Tibial nerve (tissue), 4 donors: ENCODE results near the gene COX8A. TPM values are rescaled to one million over a fixed set of nuclear protein-coding genes. Genes with fewer than 3 reads are reported as not detected.

Source experiments
- DNase-seq, 2 donors: peaks; one replicate each; pipeline ENCODE4 v3.0.0-alpha.2; 2019; ENCODE audit warnings: low spot score in 2 of 2
- H3K27ac ChIP-seq, 4 donors: fragments of 200-600 bp; sonication (generic) in 3 of 4; one replicate each; pipeline ENCODE4 v1.5.1; 2017 to 2019; ENCODE audit warnings: mild to moderate bottlenecking in 1 of 4
- H3K27me3 ChIP-seq, 2 donors: fragments of 200-600 bp; sonication (generic) in 1 of 2; one replicate each; pipeline versions ENCODE4 v1.5.1 to v1.6.0; 2017 to 2019
- H3K36me3 ChIP-seq, 3 donors: fragments of 200-600 bp; sonication (generic); one replicate each; pipeline ENCODE4 v1.5.1; 2018 to 2019
- H3K4me1 ChIP-seq, 4 donors: fragments of 200-600 bp; sonication (generic) in 3 of 4; one replicate each; pipeline ENCODE4 v1.5.1; 2017 to 2019
- H3K4me3 ChIP-seq, 4 donors: fragments of 200-600 bp; sonication (generic) in 3 of 4; one replicate each; pipeline ENCODE4 v1.5.1; 2017 to 2019; ENCODE audit warnings: mild to moderate bottlenecking in 1 of 4, moderate library complexity in 1 of 4
- H3K9me3 ChIP-seq, 4 donors: fragments of 200-600 bp; sonication (generic) in 3 of 4; one replicate each; pipeline ENCODE4 v1.5.1; 2017 to 2019
- EP300 ChIP-seq, 2 donors: sonication (generic); formaldehyde crosslinking; IDR thresholded peaks; one replicate each; pipeline ENCODE4 v1.6.1; 2017; ENCODE audit warnings: antibody characterized with exemption in 2 of 2, mild to moderate bottlenecking in 1 of 2
- POLR2A ChIP-seq, 2 donors: fragments of 450-650 bp; IDR thresholded peaks; one replicate each; pipeline ENCODE4 v1.6.1; 2017; ENCODE audit warnings: antibody characterized with exemption in 2 of 2, mild to moderate bottlenecking in 2 of 2, moderate library complexity in 2 of 2
- WGBS, 2 donors: methylation state at CpG; one replicate each; pipeline ENCODE4 v1.1.5; 2018; 5-methylcytosine and 5-hydroxymethylcytosine counted together
- total RNA-seq, 4 donors: library from RNA; depleted of rRNA; stranded (reverse); fragments of >200 nt; gene quantifications; one replicate each; pipeline ENCODE4 v1.1.0, GENCODE V29; 2016
- TF ChIP-seq, protein P1 (sequence below), 5 experiments: fragments of 200-600 bp in 3 of 5; fragments of 450-650 bp in 2 of 5; sonication (generic) in 3 of 5; IDR thresholded peaks; one replicate each; pipeline ENCODE4 v1.5.1; 2016 to 2019; ENCODE audit warnings: antibody characterized with exemption in 5 of 5, mild to moderate bottlenecking in 3 of 5, moderate library complexity in 2 of 5

Gene COX8A
- total RNA-seq = 100 to 1,000 TPM; 337 to 421 (median 383) TPM

DNA sequence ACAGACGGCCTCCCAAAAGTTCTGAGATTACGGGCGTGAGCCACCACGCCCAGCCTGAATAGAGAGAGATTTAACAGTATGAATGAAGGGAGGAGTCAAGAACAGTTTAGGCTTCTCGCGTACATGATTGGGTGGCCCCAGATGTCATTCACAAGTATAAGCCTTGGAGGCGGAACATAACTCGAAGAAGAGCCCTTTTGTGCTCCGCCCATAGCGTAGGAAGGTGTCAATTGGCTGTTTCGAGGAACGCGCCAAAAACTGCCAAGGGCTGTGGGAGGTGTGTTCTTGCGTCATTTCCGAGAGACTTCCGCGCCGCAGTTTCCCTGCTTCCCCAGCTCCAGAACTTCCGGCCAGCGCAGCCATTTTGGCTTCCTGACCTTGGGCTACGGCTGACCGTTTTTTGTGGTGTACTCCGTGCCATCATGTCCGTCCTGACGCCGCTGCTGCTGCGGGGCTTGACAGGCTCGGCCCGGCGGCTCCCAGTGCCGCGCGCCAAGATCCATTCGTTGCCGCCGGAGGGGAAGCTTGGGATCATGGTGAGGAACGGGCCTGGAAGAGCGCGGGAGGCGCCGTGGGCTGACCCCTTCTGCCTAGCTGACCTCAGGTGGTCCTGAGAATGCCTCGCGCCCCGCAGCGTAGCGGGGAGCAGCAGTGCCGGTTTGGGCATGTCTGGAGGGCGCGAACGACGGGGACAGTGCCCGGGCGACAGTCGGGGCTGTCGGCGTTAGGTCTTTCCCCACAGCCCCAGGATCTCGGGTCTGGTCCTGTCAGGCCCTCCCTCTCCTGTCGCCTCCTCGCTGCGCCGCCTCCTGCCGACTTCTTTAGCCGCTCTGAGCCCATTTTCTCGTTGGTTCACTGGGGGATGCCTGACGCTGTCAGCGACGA lies at the start of gene COX8A:
TSS of gene COX8A (plus strand) at position 362 of the 885 bp plus-strand sequence. CDS start at position 423, 61 bp downstream.
- H3K27ac ChIP-seq = peak within 1 kb of the TSS; percentile 83 to 98 (median 92)
- H3K9me3 ChIP-seq = no peaks in the 10 kb centered on the region
- H3K4me1 ChIP-seq = peaks cover 0 to 25% (median 15%) of the 10 kb centered on the region in 4 donors
- WGBS, 2 donors = 0 to 1% methylated on average over 24 to 40 of the region's 67 CpGs
- TF ChIP-seq POLR2A (IDR thresholded peaks at IDR 0.05) = peak in 1 of 2 donors; percentile 54
- peak; percentile 84 to 93 for TF ChIP-seq EP300 (IDR thresholded peaks at IDR 0.05)
- TF ChIP-seq, protein P1, sequence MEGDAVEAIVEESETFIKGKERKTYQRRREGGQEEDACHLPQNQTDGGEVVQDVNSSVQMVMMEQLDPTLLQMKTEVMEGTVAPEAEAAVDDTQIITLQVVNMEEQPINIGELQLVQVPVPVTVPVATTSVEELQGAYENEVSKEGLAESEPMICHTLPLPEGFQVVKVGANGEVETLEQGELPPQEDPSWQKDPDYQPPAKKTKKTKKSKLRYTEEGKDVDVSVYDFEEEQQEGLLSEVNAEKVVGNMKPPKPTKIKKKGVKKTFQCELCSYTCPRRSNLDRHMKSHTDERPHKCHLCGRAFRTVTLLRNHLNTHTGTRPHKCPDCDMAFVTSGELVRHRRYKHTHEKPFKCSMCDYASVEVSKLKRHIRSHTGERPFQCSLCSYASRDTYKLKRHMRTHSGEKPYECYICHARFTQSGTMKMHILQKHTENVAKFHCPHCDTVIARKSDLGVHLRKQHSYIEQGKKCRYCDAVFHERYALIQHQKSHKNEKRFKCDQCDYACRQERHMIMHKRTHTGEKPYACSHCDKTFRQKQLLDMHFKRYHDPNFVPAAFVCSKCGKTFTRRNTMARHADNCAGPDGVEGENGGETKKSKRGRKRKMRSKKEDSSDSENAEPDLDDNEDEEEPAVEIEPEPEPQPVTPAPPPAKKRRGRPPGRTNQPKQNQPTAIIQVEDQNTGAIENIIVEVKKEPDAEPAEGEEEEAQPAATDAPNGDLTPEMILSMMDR (IDR thresholded peaks at IDR 0.05) = peak in 2 of 5 experiments; percentile 7
- H3K4me3 ChIP-seq = peak within 1 kb of the TSS; percentile 73 to 92 (median 87)
- peaks cover 0 to 20% (median 4%) of the 10 kb centered on the region in 3 donors for H3K36me3 ChIP-seq
- H3K27me3 ChIP-seq = peaks cover 0 to 13% of the 10 kb centered on the region in 2 donors
- DNase-seq = peak; percentile 97 to 99

- no peak for DNase-seq
- Histone ChIP-seq H3K4me1 (no peaks in the 10 kb centered on the region), H3K36me3 (no peaks in the 10 kb centered on the region), H3K4me3 (no peak overlapping the region), H3K27me3 (no peaks in the 10 kb centered on the region), H3K9me3 (no peaks in the 10 kb centered on the region), H3K27ac (no peak overlapping the region)
- WGBS, 2 donors = 82 to 84% methylated on average over 5 of the region's 5 CpGs
- TF ChIP-seq POLR2A (IDR thresholded peaks at IDR 0.05) = no peak
- no peak for TF ChIP-seq EP300 (IDR thresholded peaks at IDR 0.05)
- TF ChIP-seq, protein P1 (IDR thresholded peaks at IDR 0.05) = no peak
Measured at GRCh38 chr11:63929616-63930015, 44.8 kb upstream of the COX8A start.

DNA sequence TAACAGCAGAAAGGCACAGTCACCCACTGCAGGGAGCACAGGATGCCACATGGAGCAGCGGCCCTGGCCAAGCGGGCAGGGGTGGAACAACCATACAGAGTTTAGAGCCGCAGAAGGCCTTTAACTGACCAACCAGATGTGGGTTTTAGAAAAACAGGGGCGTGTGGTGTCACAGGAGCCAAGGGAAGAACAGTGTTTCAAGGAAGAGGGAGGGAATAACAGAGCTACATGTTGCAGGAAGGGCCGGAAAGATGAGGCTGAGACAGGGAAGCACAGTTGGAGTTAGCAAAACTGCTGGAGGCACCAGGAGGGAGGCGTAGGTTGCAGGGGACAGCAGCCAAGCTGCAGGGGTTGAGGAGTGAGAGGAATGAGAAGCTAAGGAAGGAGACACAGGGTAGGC lies 43.4 kb upstream of the COX8A start:
- 46 to 64% methylated on average over 6 of the region's 6 CpGs for WGBS, 2 donors

DNA sequence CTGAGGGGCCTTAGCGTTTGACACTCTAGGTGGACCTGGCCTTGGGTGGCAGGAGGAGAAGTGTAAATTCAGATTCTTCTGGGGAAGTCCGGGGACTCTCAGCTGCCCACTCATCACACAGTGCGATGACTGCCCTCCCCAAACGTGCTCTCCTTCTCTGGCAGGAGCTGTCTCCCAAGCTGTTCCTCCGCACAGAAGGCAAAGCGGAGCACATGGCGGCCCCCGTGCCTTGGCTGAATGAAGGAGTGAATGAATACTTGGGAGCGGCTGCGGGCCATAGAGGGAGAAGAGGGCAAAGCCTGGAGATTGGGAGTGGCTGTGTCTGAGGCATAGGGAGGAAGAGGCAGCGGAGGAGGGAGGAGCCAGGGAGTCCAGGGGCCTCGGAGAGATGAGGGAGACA lies 42.5 kb upstream of the COX8A start:
- WGBS, 2 donors = 66 to 76% methylated on average over 12 of the region's 12 CpGs

More for the DNA sequence above, 43.4 kb upstream of the COX8A start:
- Histone ChIP-seq H3K27me3 (no peaks in the 10 kb centered on the region), H3K4me3 (no peak overlapping the region), H3K9me3 (no peaks in the 10 kb centered on the region), H3K27ac (no peak overlapping the region), H3K36me3 (no peaks in the 10 kb centered on the region), H3K4me1 (no peaks in the 10 kb centered on the region)
- TF ChIP-seq POLR2A (IDR thresholded peaks at IDR 0.05) (no peak), EP300 (IDR thresholded peaks at IDR 0.05) (no peak)
- TF ChIP-seq, protein P1 (IDR thresholded peaks at IDR 0.05) = no peak
- no peak for DNase-seq

More for the DNA sequence above, 42.5 kb upstream of the COX8A start:
- no peak overlapping the region for H3K27ac ChIP-seq
- no peak for DNase-seq
- H3K36me3 ChIP-seq = no peaks in the 10 kb centered on the region
- H3K9me3 ChIP-seq = no peaks in the 10 kb centered on the region
- no peaks in the 10 kb centered on the region for H3K27me3 ChIP-seq
- no peaks in the 10 kb centered on the region for H3K4me1 ChIP-seq
- H3K4me3 ChIP-seq = no peak overlapping the region
- no peak for TF ChIP-seq POLR2A (IDR thresholded peaks at IDR 0.05)
- TF ChIP-seq EP300 (IDR thresholded peaks at IDR 0.05) = no peak
- TF ChIP-seq, protein P1 (IDR thresholded peaks at IDR 0.05) = no peak
